DMS114 treated with DMSO at 0.1 percent for 48 hours (cell line): ENCODE data around the gene LST1.
"Not testable (repeated sequence)": the region's sequence is repeated elsewhere in the genome, so short reads cannot be mapped to it uniquely, and the experiment has no call there.

Experiments
- DNase-seq: peaks from one replicate; lab custom pipeline; 2025; ENCODE audit not compliant: unreplicated experiment; lab: John Stamatoyannopoulos, UW

LST1 gene

DNA sequence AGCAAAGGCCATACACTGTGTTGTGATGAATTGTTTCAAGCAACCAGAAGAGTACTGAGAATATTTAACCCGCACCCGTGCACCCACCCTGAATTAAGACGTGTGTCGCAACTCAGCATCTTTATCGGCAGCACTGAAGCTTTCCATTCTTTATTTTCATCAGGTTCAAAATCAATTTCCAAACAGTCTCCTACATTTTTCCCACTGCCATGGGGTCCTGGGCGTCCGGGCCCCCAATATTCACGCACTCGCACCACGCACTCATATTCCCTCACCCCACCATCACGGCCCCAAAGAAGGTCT, 5.7 kb upstream of the LST1 start:
- DNase-seq = no peak

DNA sequence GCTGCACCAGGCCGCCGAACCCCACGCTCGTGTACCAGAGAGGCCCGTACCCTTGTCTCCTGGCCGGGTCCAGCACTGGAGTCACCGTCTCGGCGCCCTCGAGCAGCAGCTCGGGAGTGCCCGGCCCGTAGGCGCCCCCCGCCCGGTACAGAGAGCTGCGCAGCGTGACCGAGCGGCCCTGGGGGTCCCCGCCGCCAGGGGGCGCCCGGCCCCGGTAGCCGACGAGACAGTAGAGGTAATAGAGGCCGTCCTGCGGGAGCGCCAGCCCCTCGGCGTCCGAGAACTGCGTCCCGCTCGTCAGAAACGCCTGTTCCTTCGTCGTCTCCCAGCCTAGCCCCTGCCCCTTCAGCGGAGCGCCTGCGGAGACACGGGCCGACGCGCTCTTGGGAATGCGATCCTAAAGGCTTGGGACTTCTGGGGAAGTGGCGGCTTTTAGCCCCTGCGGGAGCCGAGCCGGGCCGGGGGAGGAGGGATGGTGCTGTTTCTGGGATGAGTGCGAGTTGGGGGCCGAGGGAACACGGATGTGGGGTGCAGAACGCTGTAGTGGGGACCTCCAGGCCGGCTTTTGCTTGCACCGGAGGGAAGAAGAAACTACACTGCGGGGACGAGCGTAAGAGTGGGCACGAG, 5.2 kb upstream of the LST1 start:
- DNase-seq = peak; percentile 85

DNA sequence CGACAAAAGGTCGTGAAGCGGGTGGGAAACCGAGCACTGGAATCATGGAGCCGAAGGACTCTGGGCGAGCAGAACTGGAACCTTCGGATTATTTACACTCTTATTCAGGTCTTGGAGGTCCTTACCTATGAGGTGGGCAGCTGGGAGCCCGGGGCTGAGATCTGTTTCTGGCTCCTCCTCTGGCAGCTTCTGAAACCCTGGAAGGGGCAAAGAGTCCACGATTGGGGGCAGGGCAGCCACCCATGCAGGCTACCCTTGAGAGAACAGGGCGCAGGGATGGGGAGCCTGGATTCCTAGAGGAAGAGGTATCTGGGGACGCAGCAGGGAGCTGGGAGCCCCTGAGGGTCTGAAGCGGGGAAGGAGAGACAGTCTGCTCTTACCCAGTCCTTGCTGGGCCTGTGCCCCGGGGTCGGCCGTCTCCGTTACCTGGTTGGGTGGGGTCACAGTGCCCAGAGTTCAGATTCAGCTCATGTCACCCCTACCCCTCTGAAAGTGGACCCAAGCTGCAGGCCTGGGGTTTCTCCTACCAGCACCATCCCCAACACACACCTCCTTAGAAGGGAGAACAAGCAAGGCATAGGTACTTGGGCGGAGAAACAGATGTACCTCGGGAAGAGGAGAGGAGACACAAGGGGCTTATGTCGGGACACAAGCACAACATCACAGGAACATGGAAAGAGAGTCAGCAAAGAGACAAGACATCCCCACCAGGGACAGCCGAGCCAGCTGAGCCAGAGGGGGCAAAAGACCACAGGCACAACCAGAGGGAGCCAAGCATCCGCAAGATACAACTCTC, 4.4 kb upstream of the LST1 start:
- no peak for DNase-seq

DNA sequence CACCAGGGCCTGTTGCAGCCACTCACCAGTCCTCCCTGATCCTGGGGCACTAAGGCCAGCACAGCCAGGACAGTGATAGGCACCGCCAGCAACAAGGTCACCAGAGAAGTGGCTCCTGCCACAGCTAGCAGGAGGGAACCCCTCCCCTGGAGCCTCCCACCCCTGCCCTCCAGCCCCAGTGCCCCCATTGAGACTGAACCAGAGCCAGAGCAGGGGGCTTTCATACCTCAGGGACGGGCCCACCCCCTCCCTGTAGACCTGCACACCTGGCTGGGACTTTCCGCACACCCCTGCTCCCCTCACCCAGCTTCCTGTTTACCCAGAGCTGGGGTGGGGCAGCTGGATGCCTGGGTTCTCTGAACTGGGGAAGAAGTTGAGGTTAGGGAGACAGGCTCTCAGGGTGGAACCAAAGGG, 3.8 kb upstream of the LST1 start, which contains the start of gene LTB:
LTB (minus strand) TSS at position 195 of the 414 bp plus-strand sequence; CDS start at position 188, 7 bp downstream.
- DNase-seq = no peak

DNA sequence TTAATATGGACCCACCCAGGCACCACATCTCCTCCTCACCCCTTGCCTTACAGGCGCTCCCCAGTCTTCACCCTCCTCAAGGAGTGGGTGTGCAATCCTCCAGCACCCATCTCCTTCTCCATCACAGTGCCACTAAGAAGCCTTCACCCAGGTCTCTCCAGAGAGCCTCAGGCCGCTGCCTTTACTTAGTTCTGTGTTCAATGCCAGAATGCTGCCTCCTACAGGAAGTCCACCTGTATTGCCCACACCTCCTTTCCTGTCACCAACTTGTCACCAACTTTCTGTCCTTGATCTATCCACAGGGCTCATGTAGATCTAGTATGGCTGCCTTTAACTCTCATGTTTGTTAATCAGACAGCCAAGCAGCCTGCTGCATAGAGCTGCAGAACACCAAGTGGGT, 586 bp upstream of the LST1 start:
- DNase-seq = no peak

DNA sequence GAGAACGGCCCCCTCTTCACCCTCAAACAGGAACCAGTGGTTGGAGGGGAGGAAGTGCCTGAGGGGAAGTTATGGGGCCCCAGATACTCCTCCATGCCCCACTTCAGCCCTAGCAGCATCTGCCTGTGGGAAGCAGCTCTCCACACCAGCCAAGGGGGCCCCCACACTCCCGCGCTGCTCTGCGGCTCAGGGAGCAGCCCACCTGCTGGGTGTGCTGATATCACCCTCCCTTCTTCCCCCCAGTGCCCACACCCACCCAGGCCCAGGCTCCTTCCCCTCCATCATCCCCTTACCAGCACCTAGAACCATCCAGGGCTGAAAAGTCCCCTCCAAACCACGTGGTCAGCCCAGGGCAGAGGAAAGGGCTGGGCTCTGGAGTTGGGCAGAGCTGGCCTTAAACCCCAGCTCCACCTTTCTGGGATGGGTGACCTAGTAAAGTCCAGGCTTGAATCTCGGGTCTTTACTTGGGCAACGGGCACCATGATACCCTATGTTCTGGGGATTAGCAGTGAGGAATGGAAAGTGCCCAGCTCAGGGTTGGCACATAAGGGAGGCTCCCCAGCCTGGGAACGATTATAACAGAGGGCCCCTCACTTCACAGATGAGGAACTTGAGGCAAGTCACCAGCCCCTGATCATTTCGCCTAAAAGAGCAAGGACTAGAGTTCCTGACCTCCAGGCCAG, 663 bp downstream of the LST1 start:
- DNase-seq = no peak

DNA sequence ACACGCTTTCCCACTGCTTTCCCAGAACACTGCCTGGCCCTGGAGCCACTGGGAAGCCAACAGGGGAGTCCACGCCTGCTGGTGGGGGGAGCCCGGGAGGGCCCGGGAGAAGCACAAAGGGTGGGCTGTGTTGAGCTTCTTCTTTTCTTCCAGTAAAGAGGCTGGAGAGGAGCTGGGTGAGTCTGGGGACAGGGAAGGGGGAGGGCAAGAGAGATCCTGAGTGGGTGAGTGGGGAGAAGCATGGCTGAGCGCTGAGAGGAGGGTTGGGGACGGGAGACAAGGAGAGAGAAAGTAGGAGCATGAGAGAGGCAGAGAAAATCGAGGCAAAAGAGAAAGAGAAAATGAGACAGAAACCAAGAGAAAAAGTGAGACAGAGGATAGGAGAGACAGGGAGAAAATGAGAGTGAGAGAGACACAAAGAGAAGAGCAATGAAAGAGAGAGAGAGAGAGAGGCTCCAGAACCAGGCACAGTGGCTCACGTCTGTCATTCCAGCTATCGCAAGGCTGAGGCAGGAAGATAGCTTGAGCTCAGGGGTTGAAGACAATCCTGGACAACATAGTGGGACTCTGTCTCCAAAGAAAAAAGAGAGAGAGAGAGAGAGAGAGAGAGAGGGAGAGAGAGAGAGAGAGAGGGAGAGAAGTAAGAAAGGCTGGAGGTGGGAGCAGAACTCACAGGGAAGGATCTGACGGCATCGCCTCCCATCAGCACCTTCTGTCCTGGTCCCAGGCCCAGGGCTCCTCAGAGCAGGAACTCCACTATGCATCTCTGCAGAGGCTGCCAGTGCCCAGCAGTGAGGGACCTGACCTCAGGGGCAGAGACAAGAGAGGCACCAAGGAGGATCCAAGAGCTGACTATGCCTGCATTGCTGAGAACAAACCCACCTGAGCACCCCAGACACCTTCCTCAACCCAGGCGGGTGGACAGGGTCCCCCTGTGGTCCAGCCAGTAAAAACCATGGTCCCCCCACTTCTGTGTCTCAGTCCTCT, 2.0 kb downstream of the LST1 start:
- DNase-seq = no peak

DNA sequence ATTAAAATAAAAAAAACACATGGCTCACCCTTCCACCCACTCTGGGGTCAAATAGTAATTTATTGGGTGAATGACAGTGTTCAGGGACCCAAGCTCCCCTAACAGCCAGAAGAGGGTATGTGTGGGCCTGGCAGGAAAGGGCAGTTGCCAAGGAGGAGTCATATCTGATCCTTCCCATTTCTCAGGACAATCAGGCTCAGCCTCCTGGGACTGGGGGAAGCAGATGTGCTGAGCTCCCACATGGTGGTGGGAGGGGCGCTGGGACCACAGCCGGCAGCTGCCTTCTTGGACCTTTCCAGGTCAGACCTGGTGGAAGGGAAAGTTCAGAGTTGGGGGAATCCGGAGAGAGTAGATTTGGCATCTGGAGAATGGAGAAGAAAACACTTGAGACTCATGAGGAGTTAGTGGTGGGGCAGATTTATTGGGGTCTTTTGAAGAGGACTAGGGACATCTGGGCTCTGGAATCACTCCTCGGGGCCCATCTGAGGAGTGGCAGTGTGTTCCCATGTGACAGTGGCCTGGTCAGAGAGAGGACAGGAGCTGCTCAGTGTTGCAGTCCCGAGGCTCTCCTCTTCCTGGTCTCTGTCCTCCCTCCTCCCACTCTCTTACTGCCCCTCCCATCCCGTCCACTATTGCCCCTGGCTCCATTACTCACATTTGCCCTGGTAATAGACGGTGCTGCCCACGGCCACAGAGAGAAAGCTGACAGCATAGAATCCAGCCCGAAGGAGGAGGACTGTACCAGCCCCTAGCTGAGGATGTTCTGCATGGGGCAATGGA, 3.0 kb downstream of the LST1 start:
- no peak for DNase-seq

DNA sequence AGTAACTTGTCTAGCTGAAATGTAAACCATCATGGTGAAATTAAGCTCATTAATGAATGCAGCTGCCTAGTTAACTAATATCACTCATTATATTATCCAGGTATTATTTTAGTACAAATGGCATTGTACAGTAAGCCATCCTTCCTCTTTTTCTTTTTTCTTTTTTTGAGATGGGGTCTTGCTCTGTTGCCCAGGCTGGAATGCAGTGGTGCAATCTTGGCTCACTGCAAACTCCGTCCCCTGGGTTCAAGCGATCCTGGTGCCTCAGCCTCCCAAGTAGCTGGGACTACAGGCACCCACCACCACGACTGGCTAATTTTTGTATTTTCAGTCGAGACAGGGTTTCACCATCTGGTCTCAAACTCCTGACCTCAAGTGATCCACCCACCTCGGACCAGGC, 4.6 kb downstream of the LST1 start:
- DNase-seq = not testable (repeated sequence)

DNA sequence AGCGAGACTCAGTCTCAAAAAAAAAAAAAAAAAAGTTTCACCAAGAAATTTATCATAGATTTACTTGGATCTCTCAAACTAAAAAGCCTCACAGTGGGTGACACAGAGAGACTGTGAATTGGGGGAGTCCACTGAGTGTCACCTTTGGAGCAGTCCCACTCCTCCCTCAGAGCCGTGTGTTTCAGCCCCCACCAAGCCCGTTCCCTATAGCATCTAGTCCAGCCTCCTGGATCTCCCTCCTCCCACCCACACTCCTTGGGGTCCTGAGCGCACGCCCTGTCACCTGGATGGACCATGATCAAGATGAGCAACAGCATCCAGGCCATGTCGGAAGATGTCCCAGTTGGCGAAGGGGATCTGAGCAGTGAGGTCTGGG, 6.3 kb downstream of the LST1 start:
- DNase-seq = no peak

DNA sequence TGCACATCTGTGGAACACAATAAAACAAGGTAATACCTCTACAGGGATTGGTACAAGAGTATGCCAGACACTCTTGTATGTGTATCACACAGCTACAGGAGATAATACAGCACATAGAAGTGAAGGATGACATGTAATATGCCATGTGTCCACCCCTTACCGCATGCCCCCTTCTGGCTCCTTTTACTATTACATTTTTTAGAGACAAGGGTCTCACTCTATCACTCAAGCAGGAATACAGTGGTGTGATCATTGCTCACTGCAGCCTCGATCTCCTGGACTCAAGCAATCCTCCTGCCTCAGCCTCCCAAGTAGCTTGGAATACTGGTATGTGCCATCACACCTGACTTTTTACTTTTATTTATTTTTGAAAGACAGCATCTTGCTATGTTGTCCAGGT, 10.9 kb downstream of the LST1 start:
- DNase-seq = peak; percentile 63

DNA sequence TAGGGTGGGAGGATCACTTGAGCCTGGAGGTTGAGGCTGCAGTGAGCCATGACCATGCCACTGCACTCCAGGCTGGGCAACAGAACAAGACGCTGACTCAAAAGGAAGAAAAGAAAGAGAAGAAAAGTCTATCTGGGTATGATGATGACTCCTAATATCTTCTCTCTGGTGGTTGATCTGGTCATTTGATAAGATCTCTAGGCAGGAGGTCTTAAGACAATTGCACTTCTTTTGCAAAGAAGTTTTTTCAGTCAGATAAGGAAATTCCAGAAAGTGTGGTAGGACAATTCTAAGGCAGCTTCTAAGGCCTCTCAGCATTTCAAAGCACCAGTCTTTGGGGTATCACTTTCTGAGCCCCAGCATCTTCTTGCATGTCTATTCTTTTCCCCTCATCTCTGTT, 21.2 kb downstream of the LST1 start:
- no peak for DNase-seq

DNA sequence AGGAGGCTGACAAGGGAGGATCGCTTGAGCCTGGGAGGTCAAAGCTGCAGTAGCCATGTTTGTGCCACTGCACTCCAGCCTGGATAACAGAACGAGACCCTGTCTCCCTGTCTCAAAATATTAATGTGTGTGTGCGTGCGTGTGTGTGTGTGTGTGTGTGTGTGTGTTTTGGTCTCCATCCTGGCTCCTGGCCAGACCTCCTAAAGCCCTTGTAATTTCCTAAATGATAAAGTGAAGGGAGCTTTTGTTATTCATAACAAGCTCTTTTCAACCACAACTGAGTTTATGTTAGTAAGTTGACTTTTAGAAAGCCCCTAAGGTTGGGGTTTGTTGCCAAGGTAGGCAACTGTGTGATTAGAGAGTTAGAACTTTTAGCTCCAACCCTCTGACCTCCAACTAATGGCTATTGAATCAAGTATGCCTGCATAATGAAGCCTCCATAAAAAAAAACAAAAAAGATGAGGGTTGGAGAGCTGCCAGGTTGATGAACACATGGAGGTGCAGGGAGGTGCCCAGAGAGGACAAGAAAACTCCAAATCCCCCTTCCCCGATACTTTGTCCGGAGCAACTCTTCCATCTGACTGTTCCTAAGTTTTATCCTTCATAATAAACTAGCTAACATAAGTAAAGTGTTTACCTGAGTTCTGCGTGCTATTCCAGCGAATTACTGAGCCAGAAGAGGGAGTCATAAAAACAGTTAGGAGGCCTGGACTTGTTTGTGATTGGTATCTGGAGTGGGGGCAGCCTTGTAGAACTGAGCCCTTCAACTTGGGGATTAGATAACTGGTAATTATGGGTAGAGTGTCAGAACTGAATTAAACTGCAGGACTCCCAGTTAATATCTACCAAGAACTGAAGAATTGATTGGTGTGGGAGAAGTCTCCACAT, 23.7 kb downstream of the LST1 start:
- DNase-seq = no peak

DNA sequence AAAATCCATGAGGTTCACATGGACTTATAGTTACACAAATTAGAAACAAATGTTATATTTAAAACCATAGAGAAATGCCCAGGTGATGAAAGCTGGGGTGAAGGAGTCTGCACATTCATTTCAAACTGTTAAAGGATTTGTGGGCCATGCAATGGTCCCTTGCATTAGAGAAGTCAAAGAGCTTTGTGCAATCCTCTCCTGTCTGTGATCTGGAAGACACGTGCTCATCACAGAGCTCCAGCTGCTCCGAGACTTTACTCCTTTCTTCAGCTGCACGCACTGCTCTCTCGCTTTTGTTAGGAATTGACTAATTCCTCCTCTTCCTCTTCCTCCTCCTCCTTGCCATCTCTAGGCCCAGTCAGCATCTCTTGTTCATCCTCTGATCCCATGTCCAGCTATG, 24.9 kb downstream of the LST1 start:
- DNase-seq = no peak

DNA sequence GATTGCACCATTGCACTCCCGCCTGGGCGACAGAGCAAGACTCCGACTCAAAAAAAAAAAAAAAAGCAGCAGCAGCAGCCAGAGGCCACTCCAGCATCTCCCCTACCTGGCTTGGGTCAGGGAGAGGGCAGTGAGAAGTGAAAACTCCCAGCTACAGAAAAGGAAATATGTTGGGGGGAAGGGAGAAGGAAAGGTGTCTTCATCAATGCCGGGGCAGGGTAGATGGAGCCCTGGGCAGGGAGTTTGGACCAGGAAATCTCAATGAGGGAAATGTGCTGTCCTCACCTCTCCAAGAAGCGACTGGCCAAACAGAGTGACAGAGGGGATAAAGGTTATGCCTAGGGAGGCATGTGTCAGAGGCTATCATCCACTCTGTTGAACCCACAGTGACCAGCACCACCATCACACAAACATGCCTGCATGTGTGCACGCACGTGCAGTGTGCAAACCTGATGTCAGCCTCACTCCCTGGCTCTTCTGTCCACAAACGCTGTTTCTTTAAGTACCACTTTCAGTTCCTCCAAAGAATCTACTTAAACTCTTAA, 28.1 kb downstream of the LST1 start:
- DNase-seq = no peak

DNA sequence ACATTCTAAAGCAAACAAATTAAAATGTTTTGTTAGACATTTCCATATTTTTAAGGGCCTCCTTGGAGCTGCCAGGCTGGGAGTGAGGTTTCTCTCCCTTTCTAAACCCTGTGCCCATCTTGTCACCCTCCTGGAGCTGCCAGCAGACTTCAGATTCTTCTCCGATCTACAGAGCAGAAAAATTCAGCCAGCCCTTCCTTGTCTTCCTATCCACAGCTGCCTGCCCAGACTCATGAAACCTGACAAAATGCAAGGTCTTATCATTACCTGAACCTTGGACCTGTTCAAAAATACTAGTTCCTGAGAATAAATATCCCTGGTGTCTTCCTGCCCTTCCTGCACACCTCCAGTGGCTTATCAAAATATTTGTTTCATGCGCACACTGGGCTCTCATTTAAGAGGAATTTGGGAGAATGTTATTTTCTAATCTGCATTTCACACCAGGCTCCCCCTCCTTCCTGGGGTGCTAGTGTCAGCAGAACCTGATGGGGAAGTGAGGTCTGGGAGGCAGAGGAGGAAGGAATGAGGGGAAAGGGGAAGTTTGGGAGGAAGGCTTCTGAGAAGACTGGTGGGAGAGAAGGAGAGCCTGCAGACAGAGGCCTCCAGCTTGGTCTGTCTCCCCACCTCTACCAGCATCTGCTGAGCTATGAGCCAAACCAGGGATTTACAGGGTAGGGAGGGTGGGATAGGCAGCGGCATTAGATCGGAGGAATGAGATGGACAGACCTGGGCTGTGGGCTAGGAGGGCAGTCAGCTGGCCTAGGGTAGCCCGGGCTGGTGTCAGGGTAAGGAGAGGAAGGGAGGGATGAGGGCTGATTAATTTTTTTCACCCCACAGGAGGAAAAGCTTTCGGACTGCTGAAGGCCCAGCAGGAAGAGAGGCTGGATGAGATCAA, 28.9 kb downstream of the LST1 start, which contains the start of gene AIF1:
AIF1 (plus strand) TSS at position 551 of the 895 bp plus-strand sequence; CDS start at position 647, 96 bp downstream.
- DNase-seq = no peak

DNA sequence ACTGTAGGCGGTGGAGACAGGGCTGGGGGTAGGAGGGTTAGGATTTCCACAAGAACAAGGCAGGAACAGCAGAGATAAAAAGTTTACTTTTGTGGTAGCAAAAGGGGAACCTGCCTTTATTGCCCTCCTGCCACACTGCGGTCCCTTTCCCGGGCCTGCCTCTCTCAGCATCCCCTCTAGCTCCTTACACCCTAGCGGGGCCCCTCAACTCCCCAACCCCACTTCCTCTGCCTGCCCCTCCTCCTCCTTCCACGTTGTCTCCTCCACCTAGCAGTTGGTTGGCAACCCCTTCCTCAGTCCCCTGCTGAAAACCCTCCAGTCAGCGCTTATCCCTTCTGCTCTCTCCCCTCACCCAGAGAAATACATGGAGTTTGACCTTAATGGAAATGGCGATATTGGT, 29.7 kb downstream of the LST1 start:
- DNase-seq = no peak

DNA sequence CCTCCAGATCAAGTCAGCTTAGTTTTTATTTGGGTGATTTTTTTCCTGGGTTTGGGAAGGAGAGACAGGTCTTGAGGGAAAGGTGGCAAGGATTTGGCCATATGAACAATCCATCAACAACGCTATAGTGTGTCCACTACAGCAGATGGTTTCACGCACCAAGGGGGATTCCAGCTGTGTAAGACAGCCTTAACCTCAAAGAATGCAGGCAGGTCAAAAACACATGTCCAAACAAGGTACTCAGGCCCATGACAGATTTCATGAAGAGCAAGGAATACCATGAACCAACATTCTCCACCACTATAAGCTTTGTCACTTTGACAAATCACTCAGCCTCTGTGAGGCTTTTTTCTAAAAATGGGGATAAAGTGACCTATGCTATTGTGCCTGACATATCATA, 30.9 kb downstream of the LST1 start:
- DNase-seq = no peak
